K562 (cell line): ENCODE measurements around the gene GNAZ. TPM values are rescaled to one million over a fixed set of nuclear protein-coding genes. Genes with fewer than 3 reads are reported as not detected.
A peak's percentile ranks its signal among the peaks of the same experiment; 100 is the strongest.

Experiments
- ATAC-seq: fragments of 200-7000 bp; cut with Tn5 transposase; 3 replicates; pipeline ENCODE4 v1.9.1; 2020; ENCODE audit warnings: moderate library complexity
- BruUV-seq: library from RNA; stranded (reverse); fragments of 400-500 nt; replicated peaks from 2 replicates; lab custom pipeline; 2021; lab: Mats Ljungman, UMichigan
- CTCF ChIA-PET: fragments of 300-600 bp; formaldehyde crosslinking; extraction: SDS; loops from one replicate; lab custom pipeline; 2021; ENCODE audit warnings: low intra/inter-chr PET ratio; lab: Yijun Ruan, JAX
- POLR2A ChIA-PET: fragments of 300-600, 350-650 bp; sonication (Branson Sonifier 250); formaldehyde crosslinking; extraction: SDS; loops from one replicate; lab custom pipeline; 2021; ENCODE audit warnings: antibody characterized with exemption, inconsistent platforms; lab: Yijun Ruan, JAX
- DNase-seq, 4 experiments: peaks; one replicate each; pipeline versions ENCODE4 v3.0.0 to v3.0.0-alpha.2; 2011 to 2018; ENCODE audit warnings: low spot score in 3 of 4, mixed read lengths in 3 of 4; ENCODE audit errors: extremely low read depth in 1 of 4
- FAIRE-seq: peaks from 2 replicates; lab custom pipeline; 2011; peaks lifted over from hg19 to GRCh38; lab: Jason Lieb, UNC
- H2AFZ ChIP-seq: 2 replicates; pipeline ENCODE4 v1.6.0; 2011; ENCODE audit warnings: low read depth, low read length, control low read depth, inconsistent platforms
- H3K27ac ChIP-seq: fragments of 200-600 bp; 3 replicates; pipeline ENCODE4 v1.8.0; 2011; ENCODE audit warnings: low read depth, mild to moderate bottlenecking, control low read depth, inconsistent platforms, low read length, moderate library complexity, mixed read lengths; ENCODE audit errors: extremely low read depth
- H3K27me3 ChIP-seq, 2 experiments: fragments of 300-600 bp in 1 of 2; 2 replicates in 1 of 2; 3 replicates in 1 of 2; pipeline versions ENCODE4 v1.6.0 to v1.8.0; 2011; ENCODE audit warnings: inconsistent platforms in 2 of 2, low read length in 2 of 2, mild to moderate bottlenecking in 1 of 2, mixed read lengths in 1 of 2, moderate library complexity in 1 of 2; ENCODE audit not compliant: control insufficient read depth in 2 of 2, insufficient read depth in 2 of 2
- H3K36me3 ChIP-seq: fragments of 300-600 bp; 3 replicates; pipeline ENCODE4 v1.8.0; 2011; ENCODE audit warnings: mild to moderate bottlenecking, low read length, inconsistent platforms; ENCODE audit not compliant: control insufficient read depth, insufficient read depth
- H3K4me1 ChIP-seq, 2 experiments: fragments of 200-600 bp in 1 of 2; replicated peaks in 1 of 2; 2 replicates in 1 of 2; 3 replicates in 1 of 2; pipeline versions ENCODE4 v1.5.1 to v1.8.0; 2011; ENCODE audit warnings: inconsistent platforms in 2 of 2, low read length in 2 of 2, mild to moderate bottlenecking in 1 of 2, mixed read lengths in 1 of 2, moderate library complexity in 1 of 2; ENCODE audit not compliant: control insufficient read depth in 2 of 2, insufficient read depth in 2 of 2
- H3K4me2 ChIP-seq: 2 replicates; pipeline ENCODE4 v1.6.1; 2011; ENCODE audit warnings: low read length, control low read depth, inconsistent platforms, mixed read lengths; ENCODE audit not compliant: insufficient read depth
- H3K4me3 ChIP-seq: fragments of 200-600 bp; sonication (generic), shearing (Covaris generic); 2 replicates; pipeline ENCODE4 v1.5.1; 2016; ENCODE audit warnings: control low read depth, inconsistent platforms
- H3K79me2 ChIP-seq: fragments of 200-600 bp; 3 replicates; pipeline ENCODE4 v1.8.0; 2011; ENCODE audit warnings: low read length, inconsistent platforms; ENCODE audit not compliant: control insufficient read depth, insufficient read depth
- H3K9ac ChIP-seq, 2 experiments: 2 replicates each; pipeline versions ENCODE4 v1.6.0 to v1.6.1; 2011; ENCODE audit warnings: low read depth in 2 of 2, low read length in 2 of 2, control low read depth in 1 of 2, inconsistent platforms in 1 of 2, mild to moderate bottlenecking in 1 of 2, mixed read lengths in 1 of 2; ENCODE audit not compliant: insufficient read depth in 1 of 2
- H3K9me1 ChIP-seq: one replicate; pipeline ENCODE4 v1.6.0; 2011; ENCODE audit warnings: inconsistent platforms, mild to moderate bottlenecking, low read length, moderate library complexity; ENCODE audit not compliant: control insufficient read depth, insufficient read depth
- H3K9me3 ChIP-seq: replicated peaks from 2 replicates; pipeline ENCODE4 v1.5.1; 2011; ENCODE audit warnings: low read depth, low read length, inconsistent platforms; ENCODE audit not compliant: control insufficient read depth, insufficient read depth
- H4K20me1 ChIP-seq: replicated peaks from 2 replicates; pipeline ENCODE4 v1.6.1; 2011; ENCODE audit warnings: low read length, inconsistent platforms, mixed read lengths; ENCODE audit not compliant: control insufficient read depth, insufficient read depth
- CBX1 ChIP-seq: sonication (generic); IDR thresholded peaks from 2 replicates; pipeline ENCODE4 v1.6.1; 2016; ENCODE audit warnings: antibody characterized with exemption, low read depth, mild to moderate bottlenecking
- CEBPB ChIP-seq: fragments of 450-650 bp; IDR thresholded peaks from 2 replicates; pipeline ENCODE4 v1.6.1; 2016; ENCODE audit warnings: missing genetic modification characterization, missing compliant biosample characterization
- COPS2 ChIP-seq: fragments of 450-650 bp; conservative IDR thresholded peaks from 2 replicates; pipeline ENCODE4 v1.6.1; 2016; ENCODE audit warnings: mild to moderate bottlenecking, moderate library complexity
- CTCF ChIP-seq, 3 experiments: IDR thresholded peaks in 2 of 3; conservative IDR thresholded peaks in 1 of 3; 2 replicates each; pipeline ENCODE4 v1.5.1; 2011 to 2012; ENCODE audit warnings: low read length in 3 of 3, mild to moderate bottlenecking in 3 of 3, control low read depth in 2 of 3, improper control_type of control experiment in 1 of 3, inconsistent platforms in 1 of 3, low read depth in 1 of 3, mixed read lengths in 1 of 3, moderate library complexity in 1 of 3; ENCODE audit not compliant: insufficient read depth in 2 of 3
- DIDO1 ChIP-seq: fragments of 450-650 bp; IDR thresholded peaks from 2 replicates; pipeline ENCODE4 v1.6.1; 2016; ENCODE audit warnings: low read depth, missing biosample characterization, missing genetic modification characterization
- HIVEP1 ChIP-seq: fragments of 250-450 bp; sonication (Bioruptor Pico); IDR thresholded peaks from 2 replicates; pipeline ENCODE4 v1.4.0; 2020; ENCODE audit warnings: mild to moderate bottlenecking
- MAX ChIP-seq: sonication (generic); formaldehyde crosslinking; IDR thresholded peaks from 2 replicates; pipeline ENCODE4 v1.9.0; 2022; ENCODE audit warnings: mild to moderate bottlenecking, missing genetic modification reagents
- MCM3 ChIP-seq: fragments of 450-650 bp; IDR thresholded peaks from 2 replicates; pipeline ENCODE4 v1.6.1; 2016
- MCM7 ChIP-seq, 2 experiments: fragments of 450-650 bp; IDR thresholded peaks; 2 replicates each; pipeline ENCODE4 v1.6.1; 2016 to 2018
- NFE2 ChIP-seq: IDR thresholded peaks from 2 replicates; pipeline ENCODE4 v1.6.1; 2014; ENCODE audit warnings: antibody characterized with exemption, low read depth
- NFRKB ChIP-seq: fragments of 450-650 bp; IDR thresholded peaks from 2 replicates; pipeline ENCODE4 v1.6.1; 2016; ENCODE audit warnings: low read depth
- SRSF1 ChIP-seq: fragments of 200-400 bp; formaldehyde crosslinking; IDR thresholded peaks from 2 replicates; pipeline ENCODE4 v1.6.1; 2017; ENCODE audit warnings: mild to moderate bottlenecking, low read depth, low read length, moderate library complexity
- TAF7 ChIP-seq: fragments of 450-650 bp; IDR thresholded peaks from 2 replicates; pipeline ENCODE4 v1.6.1; 2016; ENCODE audit warnings: missing genetic modification characterization, missing compliant biosample characterization
- TBL1XR1 ChIP-seq, 2 experiments: IDR thresholded peaks; 2 replicates each; pipeline ENCODE4 v1.6.1; 2012; ENCODE audit warnings: improper control_type of control experiment in 2 of 2, low read length in 2 of 2, mild to moderate bottlenecking in 1 of 2
- THRA ChIP-seq: fragments of 450-650 bp; IDR thresholded peaks from 2 replicates; pipeline ENCODE4 v1.6.1; 2017; ENCODE audit warnings: mild to moderate bottlenecking, moderate library complexity
- XRCC5 ChIP-seq: fragments of 200-400 bp; formaldehyde crosslinking; IDR thresholded peaks from 2 replicates; pipeline ENCODE4 v1.6.1; 2017; ENCODE audit warnings: low read depth, mild to moderate bottlenecking, low read length
- ZEB2 ChIP-seq: fragments of 450-650 bp; IDR thresholded peaks from 2 replicates; pipeline ENCODE4 v1.6.1; 2016
- ZKSCAN1 ChIP-seq: fragments of 150-350 bp; IDR thresholded peaks from 2 replicates; pipeline ENCODE4 v1.6.1; 2016; ENCODE audit warnings: low read depth, low read length
- ZKSCAN8 ChIP-seq: fragments of 200-800 bp; sonication (Bioruptor generic); IDR thresholded peaks from 2 replicates; pipeline ENCODE4 v1.6.1; 2016; ENCODE audit warnings: missing genetic modification characterization, missing compliant biosample characterization
- ZNF197 ChIP-seq: fragments of 200-800 bp; sonication (Bioruptor generic); IDR thresholded peaks from 2 replicates; pipeline ENCODE4 v1.6.1; 2016; ENCODE audit warnings: low read depth, missing genetic modification characterization, missing compliant biosample characterization
- ZNF778 ChIP-seq: fragments of 450-650 bp; formaldehyde crosslinking; IDR thresholded peaks from 2 replicates; pipeline ENCODE4 v1.4.0; 2020; ENCODE audit warnings: mild to moderate bottlenecking, moderate library complexity
- ZNF785 ChIP-seq: fragments of 250-450 bp; sonication (Bioruptor Pico); IDR thresholded peaks from 2 replicates; pipeline ENCODE4 v1.4.0; 2020; ENCODE audit warnings: mild to moderate bottlenecking
- WGBS: fragments of 100-300 bp; shearing (Covaris generic); methylation state at CpG from one replicate; pipeline ENCODE4 v1.1.6; 2016; ENCODE audit warnings: low coverage, mixed read lengths; ENCODE audit not compliant: insufficient coverage; ENCODE audit errors: missing lambda C conversion rate; 5-methylcytosine and 5-hydroxymethylcytosine counted together
- in situ Hi-C: fragments of 300-500 bp; cut with MboI; formaldehyde crosslinking; loops from 4 replicates; pipeline ENCODE4 v1.15.0; 2018; ENCODE audit warnings: inconsistent platforms, mixed read lengths
- intact Hi-C: fragments of 100-400 bp; cut with micrococcal nuclease; formaldehyde crosslinking; loops from 2 replicates; pipeline ENCODE4 v1.14.2; 2022
- polyA plus RNA-seq, 8 experiments: library from polyadenylated mRNA; depleted of rRNA in 4 of 8; stranded (reverse) in 5 of 8; unstranded in 3 of 8; fragments of >200 nt; fragmentation: Nextera tagmentation in 2 of 8; fragmentation: Illumina TruSeq in 1 of 8; extraction: Ambion mirVana in 2 of 8; extraction: Trizol in 1 of 8; gene quantifications; 2 replicates each; pipeline versions ENCODE4 v1.2.1 to v1.2.3, GENCODE V29; 2011 to 2014; ENCODE audit warnings: inconsistent platforms in 1 of 8, missing spikeins in 1 of 8
- total RNA-seq, 7 experiments: library from RNA; depleted of rRNA in 6 of 7; stranded (reverse); fragments of >200 nt in 6 of 7; fragmentation: Illumina TruSeq in 2 of 7; extraction: Trizol in 2 of 7; gene quantifications; 2 replicates each; pipeline versions ENCODE4 v1.2.1 to v1.2.3, GENCODE V29; 2011 to 2021; ENCODE audit warnings: low replicate concordance in 1 of 7

GNAZ gene
- total and polyA plus RNA-seq, 9 of the 15 experiments (the other 6 are each of a cell fraction or from before 2014, with no cell fraction given), result 0.04 to 0.22 (median 0.13) TPM; not detected in 3

GRCh38 chr22:23097412-23098229 is 27.3 kb downstream of the GNAZ start:
- no peak overlapping the region for H3K4me2 ChIP-seq
- H3K9me3 ChIP-seq, result no peaks in the 10 kb centered on the region
- POLR2A ChIA-PET, result interaction anchor here (0.6 to 19.9 kb wide), 9 partner anchors 8 to 75 kb away, joined by 3 to 414 read pairs (median 6); partner anchors contain the start of gene GNAZ
- H3K27me3 ChIP-seq, result peaks cover 92 to 100% of the 10 kb centered on the region in 2 experiments
- H3K36me3 ChIP-seq, result no peaks in the 10 kb centered on the region
- no peak overlapping the region for H2AFZ ChIP-seq
- no peak overlapping the region for H3K27ac ChIP-seq
- CTCF ChIA-PET, result no interaction called here
- FAIRE-seq, result no peak
- peak in 2 of 4 experiments; percentile 55 to 58 for DNase-seq
- no peaks in the 10 kb centered on the region for H3K79me2 ChIP-seq
- 2% methylated on average over 16 of the region's 16 CpGs for WGBS
- no peak overlapping the region for H3K4me3 ChIP-seq
- ATAC-seq, result no peak
- in situ Hi-C loops (no loop called here), intact Hi-C loops (no loop called here)
- no peak overlapping the region for H3K9ac ChIP-seq
- peaks cover 100% of the 10 kb centered on the region for H4K20me1 ChIP-seq
- peaks cover 27% of the 10 kb centered on the region for H3K9me1 ChIP-seq
- peaks cover 0 to 45% of the 10 kb centered on the region in 2 experiments; a peak in 3 of 5 replicates for H3K4me1 ChIP-seq
- no TSS peak for BruUV-seq
- TF ChIP-seq NFRKB (no peak), THRA (no peak), TAF7 (tag) (no peak), COPS2 (no peak), XRCC5 (no peak), ZKSCAN8 (CRISPR knock-in tag) (no peak), CEBPB (tag) (no peak), HIVEP1 (no peak), ZEB2 (no peak), CBX1 (no peak), ZNF778 (CRISPR knock-in tag) (no peak), ZNF785 (CRISPR knock-in tag) (no peak), ZKSCAN1 (no peak), NFE2 (no peak), TBL1XR1 (IDR thresholded peaks at IDR 0.05; ENCODE audit: low read length in 2 of 2) (0 out of 4 replicates have a peak, but pooled peaks of 1 of the 2 experiments have one; percentile 15), SRSF1 (no peak), MAX (no peak), CTCF (IDR thresholded peaks at IDR 0.05 in 2 of 3, conservative IDR thresholded peaks at IDR 0.05 in 1 of 3; ENCODE audit: insufficient read depth in 2 of 3, low read depth in 1 of 3, low read length in 3 of 3) (no peak), ZNF197 (CRISPR knock-in tag) (no peak), MCM3 (peak; percentile 51), DIDO1 (tag) (no peak), MCM7 (IDR thresholded peaks at IDR 0.05) (peak in 1 of 2 experiments; percentile 94; a peak in 1 of 4 replicates)
